ENCODE data around the gene ARHGAP4.

ARHGAP4 gene

DNA sequence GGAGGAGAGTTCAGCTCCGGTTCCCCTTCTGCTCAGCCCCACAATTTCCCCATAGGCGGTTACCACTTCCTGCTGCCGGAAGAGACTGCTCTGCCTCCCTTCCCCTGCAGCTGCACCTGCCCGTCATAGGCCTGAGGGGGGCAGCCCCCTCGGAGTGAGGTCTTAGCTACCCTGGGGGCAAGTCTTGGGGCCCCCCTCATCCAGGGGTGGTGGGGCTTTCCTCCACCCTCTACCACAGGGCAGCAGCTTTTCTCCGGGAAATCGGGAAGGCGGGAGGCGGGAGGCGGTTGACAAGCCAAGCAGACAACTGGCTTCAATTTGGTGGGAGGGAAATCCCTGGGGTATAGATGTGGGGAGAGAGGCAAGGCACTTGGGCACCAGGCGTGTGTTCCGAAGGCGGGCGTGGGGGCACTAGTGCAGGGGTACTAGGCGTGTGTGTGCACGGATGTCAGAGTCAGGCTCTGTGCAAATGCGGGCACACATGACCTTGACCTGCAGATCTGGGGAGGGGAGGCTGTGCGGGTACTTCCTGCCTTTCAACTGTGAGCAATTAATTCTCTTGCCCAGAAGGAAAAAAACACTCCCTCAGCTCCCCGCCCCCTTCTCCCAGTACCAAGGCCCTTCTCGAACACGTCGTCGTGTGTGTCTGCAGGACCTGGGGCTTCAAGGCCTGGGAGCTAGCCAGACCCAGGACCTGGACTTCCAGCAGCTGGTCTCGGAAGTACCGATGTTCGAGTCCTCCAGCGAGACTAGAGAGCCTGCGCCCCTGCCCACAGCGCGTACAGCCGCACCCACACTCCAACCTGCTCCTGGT is 1.0 kb upstream of the ARHGAP4 start:
- no peak for DNase-seq (ENCODE audit: low read depth)

DNA sequence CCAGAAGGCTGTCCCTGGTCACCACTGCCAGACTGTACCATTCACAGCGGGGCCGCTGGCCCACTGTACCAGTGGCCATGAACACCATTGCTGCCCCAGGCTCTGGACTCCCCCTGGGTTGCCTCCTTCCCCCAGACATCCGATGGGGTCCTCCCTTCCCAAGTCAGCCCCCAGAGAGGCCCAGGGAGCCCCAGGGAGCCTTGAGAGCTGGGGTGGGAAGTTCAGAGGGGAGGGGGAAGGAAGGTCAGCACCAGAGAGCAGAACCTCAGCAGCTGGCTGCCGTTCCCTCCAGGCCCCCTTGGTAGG is 441 bp upstream of the ARHGAP4 start:
- DNase-seq (ENCODE audit: low read depth) = no peak

DNA sequence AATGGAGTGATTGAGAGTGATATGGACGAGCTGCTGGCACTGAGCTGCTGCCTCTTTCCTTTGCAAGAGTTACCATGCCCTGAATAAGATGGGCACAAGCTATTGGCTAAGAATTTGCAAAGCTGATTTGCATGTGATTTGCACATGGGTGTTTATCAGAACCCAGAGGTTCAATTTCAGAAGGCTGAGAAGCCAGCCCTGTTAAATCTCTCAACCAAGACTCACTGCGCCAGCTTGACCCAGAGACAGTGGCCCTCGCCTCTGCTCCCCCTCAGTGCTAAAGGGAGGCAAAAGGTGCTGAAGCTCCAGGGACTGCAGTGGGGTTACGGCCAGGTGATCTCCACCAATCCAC is 701 bp downstream of the ARHGAP4 start:
- no peak for DNase-seq (ENCODE audit: low read depth)

DNA sequence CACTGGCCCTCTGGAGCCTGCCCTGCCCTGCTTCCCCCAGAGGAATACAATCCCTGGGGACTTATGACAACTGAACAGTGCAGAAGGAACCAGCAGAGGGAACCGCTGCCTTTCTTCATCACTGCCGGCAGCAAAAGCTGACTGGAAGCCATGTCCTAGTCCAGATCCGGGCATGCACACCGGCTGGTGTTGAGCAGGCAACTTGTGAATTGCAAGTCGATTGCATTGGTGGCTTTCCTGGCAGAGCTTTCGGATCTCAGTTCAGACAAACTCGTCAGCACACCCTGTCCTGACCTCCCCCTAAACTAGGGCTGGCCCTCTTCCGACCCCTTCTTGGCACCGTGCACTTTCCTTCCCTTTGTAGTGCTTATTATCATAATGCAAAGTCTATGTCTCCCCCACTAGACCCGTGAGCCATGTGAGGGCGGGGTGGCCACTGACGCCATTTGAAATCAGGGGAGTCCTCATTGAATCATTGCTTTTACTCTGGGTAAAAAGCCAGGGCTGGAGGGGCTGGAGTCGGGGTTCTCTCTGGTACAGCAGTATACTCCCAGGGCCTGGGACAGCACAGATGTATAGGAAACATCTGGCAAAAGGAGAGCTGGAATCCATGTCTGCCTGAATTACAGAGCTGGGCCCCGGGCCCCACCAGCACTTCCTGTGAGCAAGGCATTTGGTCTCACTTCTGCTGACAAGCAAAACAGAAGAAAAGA is 1.8 kb downstream of the ARHGAP4 start:
- no peak for DNase-seq (ENCODE audit: low read depth)

DNA sequence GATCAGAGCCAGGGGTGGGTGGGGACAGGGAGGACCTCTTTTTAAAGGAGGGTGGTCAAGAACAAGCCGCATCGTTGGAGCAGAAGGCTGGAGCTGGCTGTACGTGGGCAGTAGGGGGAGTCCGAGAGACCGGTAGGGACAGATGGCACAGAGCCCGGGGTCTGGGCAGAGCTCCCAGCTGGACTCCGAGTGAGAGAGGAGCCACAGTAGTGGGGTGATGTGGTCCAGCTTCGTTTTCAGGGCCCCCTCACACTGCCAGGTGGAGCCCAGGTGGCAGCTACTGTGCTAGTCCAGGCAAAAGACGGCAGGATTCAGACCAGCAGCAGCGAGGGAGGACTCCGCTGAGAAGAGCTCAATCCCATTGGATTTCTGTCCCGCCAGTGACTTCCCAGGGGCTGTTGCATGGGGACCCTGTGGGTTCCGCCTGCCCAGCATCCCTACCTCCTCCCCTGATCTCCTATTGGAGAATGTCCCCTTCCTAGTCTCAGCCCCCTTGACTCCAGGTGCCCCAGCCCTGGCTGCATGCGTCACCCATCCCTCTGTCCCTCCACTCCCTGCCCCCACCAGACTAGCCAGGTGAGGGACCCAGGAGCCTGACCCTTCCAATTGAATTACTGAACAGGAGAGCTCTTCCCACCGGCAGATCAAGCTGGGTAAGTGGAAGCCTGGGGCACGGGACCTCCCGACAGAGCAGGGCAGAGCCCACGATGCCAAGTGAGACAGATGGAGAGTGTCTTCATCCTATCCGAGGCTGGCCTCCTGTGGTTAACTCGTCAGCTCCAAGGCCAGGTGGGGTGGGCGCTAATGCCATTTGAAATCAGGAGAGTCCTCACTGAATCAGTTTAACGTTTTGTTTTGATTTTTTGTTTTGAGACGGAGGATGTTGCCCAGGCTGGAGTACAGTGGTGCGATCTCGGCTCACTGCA is 2.9 kb downstream of the ARHGAP4 start:
- no peak for DNase-seq (ENCODE audit: low read depth)

DNA sequence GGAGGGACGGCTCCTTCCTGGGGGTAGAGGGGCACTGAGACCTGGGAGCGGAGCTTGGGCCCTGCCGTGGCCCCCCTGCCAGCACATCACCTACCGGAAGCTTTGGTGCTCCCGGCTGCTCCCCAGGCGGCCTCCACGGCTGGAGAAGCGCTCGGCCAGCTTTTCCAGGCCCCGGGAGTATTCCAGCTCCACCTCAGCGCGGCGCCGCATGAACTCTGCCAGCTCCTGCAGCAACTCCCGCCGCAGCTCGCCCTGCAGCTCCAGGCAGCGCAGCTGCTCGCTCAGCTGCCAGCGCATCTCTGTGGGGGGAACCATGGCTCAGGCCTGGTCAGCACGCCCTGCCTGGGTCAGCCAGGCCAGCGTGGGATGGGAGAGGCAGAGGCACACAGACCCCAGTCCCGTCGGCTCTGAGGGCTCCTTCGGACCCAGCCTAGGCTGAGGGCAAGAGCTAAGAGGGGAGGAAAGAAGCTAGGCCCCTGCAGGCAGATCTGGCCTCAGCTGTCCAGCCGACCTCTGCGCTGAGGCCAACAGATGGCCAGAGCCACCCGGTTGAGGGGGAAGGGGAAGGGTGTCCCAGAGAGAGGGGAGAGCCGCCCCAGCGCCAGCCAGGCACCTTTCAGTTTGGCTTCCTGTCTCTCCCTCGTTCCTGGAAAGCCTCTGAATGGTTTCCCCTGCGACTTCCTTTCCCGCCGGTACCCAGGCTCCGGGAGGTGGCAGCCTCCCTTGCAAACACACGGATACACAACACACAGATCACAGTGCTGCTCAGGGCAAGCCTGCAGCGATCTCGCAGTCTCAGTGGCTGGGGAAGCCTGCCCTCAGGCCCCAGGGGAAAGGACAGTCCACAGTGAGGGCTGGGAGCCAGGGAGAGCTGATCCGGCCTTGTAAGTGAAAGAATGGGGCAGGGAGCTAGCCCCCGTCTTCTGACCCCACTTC is 4.3 kb downstream of the ARHGAP4 start:
- no peak for DNase-seq (ENCODE audit: low read depth)

DNA sequence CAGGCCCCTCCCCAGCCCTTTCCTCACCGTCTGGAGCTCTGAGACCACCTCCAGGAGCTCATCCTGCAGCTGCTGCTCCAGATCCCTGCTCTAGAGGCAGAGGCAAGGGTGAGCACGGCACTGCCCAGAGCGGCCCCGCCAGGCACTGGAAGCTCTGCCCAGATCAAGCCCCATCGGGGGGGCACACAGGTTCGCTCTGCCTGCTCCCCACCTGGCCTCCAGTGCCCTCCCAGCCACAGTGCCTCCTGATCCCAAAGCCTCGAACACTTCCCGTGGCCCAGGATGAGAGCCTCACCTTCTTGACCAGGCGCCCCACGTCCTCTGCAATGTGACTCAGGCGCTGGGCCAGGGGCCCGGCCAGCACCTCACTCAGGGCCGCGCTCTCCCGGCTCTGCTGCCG is 5.0 kb downstream of the ARHGAP4 start:
- DNase-seq (ENCODE audit: low read depth) = no peak

DNA sequence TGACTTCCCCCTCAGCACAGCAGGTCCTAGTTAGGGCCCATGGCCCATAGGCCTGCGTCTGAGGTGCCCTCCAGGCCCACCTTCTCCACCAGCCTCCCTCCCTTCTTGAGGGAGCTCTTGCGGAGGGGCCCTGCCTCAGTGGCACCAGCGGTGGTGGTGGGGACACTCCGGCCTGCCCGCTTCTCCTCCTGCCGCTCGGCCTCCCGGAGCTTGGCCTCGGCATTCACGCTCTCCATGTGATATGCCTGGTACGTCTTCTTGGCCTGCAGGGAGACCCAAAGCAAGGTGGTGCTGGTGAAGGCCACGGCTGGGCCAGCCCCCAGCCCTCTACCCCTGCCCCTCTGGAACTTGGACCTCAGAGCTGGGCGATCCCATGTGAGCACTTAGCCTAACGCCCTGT is 5.5 kb downstream of the ARHGAP4 start:
- DNase-seq (ENCODE audit: low read depth) = no peak

DNA sequence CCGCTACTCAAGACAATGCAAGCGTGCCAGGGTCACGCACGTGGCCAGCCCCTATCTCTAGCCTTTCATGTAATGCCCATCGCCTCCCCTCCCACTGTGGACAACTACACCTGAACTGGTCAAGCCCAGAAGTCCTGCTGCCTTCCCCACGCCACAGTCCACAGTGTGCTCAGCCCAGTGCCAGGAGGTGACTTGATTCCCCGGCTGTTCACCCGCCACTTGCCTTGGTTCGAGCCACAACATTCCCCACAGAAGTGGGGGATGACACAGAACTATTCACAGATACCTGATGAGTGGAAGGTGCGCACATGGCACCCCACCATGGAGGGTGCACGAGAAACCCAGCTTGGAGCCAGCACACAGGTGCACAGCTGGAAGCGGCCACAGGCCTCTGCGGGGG is 6.8 kb downstream of the ARHGAP4 start:
- DNase-seq (ENCODE audit: low read depth) = no peak

DNA sequence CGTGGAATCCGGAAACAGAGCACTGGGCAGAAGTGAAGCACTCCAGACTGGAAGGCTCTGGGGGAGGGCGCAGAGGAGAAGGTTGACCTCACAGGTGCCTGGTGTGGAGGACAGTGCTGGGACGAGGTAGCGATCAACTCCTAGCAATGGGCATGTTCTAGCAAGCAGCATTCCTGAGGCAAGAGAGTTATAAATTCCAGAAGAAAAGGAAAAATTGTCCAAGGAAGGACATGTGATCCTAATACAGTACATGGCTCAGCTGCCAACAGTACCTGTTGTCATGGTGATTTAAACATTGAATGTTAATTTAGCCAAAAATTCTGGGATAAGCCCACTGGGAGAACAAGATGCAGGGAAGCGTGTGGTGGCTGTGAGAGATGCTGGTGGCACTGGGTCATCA is 8.2 kb downstream of the ARHGAP4 start:
- no peak for DNase-seq (ENCODE audit: low read depth)

DNA sequence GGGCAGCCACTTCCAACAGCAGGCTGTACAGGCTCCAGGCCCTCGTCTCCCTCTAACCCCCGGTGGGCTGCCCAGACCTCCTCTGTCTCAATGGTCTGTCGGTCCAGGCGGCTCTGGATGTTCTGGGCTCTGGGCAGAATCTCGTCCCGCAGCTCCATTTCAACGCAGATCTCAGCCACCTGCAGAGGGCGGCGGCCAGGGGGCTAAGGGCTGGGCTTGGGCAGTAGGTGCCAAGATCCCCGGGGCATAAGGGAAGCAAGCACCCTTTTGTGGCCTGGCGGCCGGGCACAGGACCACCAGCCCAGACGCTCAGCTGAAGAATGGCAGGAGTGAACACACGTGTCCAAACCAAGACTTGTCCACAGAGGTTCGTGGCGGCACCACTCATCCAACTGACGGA is 12.4 kb downstream of the ARHGAP4 start:
- no peak for DNase-seq (ENCODE audit: low read depth)

DNA sequence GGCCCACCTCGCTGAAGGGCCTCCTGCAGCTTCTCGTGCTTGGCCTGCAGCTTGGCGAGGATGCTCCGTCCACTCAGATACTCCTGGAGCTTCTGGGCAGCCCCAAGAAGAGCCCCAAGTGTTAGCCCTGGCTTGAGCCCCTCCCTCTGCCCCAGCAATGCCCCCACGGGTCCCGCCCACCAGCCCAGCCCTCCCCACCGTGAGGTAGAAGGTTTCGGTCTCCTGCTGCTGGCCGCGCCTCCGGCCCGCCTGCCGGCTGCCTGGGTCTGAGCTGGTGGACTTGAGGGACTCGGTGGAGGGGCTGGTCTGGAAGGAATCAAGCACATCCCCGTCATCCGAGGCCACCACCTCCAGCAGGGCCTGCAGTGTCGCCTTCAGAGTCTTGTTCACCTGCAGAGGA is 12.9 kb downstream of the ARHGAP4 start:
- no peak for DNase-seq (ENCODE audit: low read depth)

DNA sequence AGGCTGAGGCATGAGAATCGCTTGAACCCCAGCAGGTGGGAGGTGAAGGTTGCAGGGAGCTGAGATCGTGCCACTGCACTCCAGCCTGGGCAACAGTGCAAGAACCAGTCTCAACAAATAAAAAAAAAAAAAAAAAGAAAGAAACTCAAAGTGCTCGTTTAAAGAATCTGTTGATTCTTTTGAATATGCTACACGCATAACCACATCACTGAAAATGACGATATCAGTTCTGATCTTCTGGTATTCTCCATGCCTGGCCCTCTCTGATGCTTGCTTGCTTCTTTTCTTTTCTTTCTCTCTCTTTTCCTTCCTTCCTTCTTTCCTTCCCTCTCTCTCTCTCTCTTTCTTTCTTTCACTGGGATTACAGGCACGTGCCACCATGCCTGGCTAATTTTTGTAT is 14.3 kb downstream of the ARHGAP4 start:
- no peak for DNase-seq (ENCODE audit: low read depth)

DNA sequence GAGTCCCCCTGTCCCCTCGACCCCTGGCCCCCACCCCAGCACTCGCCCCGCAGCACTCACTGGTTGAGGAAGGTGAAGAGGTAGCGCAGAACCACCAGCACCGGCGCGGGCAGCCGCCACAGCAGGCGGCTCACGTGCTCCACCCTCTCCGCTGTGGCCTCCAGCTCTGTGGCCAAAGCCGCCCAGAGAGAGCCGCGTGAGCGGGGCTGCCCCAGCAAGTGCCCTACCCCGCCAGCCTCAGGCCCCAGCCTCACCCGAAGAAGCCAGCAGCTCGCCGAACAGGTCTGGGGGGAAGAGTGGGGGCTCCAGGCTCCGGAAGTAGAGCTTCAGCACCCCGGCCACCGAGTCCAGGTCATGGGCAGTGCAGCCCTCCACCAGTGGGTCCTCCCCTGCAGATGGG is 15.6 kb downstream of the ARHGAP4 start:
- DNase-seq (ENCODE audit: low read depth) = no peak

DNA sequence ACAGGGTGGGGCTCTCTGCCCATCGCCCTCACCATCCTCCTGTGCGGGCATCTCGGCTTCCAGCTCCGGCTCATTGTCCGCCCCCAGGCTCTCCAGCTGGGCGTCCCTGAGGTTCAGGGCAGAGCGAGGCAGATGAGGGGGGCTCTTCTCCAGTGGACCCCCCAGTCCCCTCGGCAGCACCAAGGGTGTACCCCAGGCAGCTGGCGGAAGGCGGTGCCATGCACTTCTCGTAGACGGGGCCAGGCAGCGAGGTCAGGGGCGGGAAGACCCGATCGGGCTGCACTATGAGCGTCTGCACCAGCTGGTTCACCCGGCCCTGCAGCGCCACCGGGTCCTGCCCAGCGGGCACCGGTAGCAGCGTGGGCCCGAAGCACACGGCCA is 16.1 kb downstream of the ARHGAP4 start:
- no peak for DNase-seq (ENCODE audit: low read depth)

DNA sequence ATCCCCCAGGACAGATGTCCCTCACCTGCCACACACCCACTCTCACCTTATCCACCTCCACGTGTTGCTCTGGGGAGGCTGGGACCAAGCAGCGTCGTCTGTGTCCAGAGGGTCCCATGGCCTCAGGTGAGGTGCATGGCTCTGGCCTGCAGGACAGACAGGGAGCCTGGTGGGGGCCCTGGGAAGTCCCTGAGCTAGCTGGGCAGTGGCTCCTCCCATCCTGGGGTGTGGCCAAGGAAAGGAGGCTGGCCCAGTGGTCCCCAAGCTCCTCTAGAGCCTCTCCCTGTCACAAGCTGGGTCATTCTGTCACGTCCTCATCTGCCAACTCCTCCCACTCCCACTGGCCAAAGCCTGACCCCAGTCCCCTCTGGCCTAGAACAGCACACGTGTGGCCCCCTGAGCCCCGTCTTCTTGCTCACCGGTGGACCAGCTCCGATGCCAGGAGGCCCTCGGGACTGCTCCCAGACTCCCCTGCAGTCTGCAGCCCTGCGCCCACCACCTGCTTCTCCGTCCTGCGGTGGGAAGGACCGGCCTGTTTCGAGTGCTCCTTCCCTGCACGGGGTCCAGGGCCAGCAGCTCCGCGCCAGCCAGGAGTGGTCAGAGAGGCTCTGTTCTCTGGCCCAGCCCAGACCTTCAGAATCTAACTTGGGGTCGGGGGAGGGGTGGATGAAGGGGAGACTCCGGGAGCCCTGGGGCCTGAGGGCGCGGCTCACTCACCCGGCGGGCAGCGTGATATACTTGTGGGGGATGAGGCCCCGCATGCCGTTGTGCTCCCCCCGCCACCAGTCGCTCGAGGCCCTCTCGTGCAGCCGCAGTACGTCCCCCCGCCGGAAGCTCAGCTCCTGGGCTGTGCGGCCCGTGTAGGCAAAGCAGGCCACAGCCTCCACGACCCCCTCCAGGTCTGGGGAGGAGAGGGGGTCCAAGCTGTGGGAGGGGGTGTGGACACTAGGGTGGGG is 16.8 kb downstream of the ARHGAP4 start:
- DNase-seq (ENCODE audit: low read depth) = no peak

DNA sequence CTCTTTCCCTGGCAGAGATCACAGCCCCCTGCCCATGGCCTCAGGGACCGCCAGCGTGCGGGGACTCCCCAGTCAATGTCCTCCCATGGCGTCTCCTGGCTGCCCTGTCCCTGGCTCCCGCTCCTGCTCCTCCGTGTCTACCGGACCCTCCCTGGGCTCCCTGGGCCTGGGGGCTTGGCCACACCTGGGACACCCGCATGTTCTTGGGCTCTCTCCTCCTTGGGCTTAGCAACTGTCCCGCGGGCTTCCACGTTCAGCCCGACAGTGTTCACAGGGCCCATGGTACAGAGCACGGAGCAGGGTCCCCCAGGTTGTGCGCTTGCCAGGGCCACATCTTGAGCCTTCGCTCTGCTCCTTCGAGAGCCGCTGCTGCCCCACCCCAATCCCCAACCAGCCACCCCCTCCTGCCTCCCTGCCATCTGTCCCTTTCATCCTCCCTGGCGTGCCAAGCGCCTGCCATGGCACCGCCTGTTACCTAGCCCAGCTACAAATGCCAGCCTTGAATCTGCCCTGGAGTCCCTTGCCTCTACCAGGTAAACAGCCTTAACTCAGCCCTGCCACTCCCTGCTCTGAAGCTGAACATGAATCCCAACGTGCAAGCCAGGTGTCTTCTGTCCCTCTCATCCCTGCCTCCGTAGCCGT is 17.7 kb downstream of the ARHGAP4 start:
- no peak for DNase-seq (ENCODE audit: low read depth)

DNA sequence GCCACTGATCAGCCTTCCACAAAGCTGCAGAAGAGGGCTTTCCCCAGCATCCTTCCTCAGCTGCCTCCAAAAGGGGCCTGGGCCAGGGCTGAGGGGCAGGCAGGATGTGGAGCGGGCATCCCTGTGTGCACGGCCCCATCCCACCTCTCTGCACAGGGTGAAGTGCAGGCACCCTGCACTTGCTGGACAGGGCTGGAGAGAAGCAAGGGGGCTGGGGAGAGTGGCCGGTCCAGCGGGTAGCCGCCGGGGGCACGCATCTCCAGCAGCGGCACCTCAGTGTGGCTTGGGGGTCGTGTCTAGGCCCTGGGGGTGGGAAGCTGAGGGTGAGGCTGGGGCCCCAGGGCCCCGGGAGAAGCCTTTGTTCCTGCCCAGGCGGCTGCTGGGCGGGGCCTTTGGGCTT is 18.6 kb downstream of the ARHGAP4 start:
- no peak for DNase-seq (ENCODE audit: low read depth)

DNA sequence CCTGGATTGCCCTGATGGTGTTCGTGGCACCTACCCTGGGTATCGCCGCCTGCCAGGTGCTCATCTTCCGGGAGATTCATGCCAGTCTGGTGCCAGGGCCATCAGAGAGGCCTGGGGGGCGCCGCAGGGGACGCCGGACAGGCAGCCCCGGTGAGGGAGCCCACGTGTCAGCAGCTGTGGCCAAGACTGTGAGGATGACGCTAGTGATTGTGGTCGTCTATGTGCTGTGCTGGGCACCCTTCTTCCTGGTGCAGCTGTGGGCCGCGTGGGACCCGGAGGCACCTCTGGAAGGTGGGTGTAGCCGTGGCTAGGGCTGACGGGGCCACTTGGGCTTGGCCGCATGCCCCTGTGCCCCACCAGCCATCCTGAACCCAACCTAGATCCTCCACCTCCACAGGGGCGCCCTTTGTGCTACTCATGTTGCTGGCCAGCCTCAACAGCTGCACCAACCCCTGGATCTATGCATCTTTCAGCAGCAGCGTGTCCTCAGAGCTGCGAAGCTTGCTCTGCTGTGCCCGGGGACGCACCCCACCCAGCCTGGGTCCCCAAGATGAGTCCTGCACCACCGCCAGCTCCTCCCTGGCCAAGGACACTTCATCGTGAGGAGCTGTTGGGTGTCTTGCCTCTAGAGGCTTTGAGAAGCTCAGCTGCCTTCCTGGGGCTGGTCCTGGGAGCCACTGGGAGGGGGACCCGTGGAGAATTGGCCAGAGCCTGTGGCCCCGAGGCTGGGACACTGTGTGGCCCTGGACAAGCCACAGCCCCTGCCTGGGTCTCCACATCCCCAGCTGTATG is 19.7 kb downstream of the ARHGAP4 start:
- DNase-seq (ENCODE audit: low read depth) = no peak

All from stromal cell of bone marrow (primary cell).